Measurements from ENCODE around the gene CACNA1H. TPM values are rescaled to one million over a fixed set of nuclear protein-coding genes. Genes with fewer than 3 reads are reported as not detected.
A peak's percentile ranks its signal among the peaks of the same experiment; 100 is the strongest.

CACNA1H gene
- total RNA-seq, 1 donor from 2014 or later: 14.7 TPM

DNA sequence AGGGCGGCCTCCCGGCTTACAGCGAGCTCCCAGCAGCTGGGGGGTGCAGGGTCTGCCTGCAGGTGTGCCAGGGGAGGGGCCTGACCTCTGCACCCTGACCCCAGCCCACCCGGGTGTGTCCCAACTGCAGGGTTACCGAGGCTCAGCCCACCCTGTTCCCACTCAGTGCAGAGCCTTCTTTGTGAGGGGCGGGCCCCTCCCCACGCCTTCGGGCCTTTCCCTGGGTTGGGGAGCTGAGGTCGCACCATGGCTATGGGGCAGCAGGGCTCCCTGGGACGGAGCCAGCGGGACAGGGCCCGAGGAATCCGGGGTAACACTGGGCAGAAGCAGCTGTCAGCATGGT is 17.1 kb downstream of the CACNA1H start:
- DNase-seq (ENCODE audit: low spot score in 2 of 2): no peak
- no peak for FAIRE-seq

GRCh38 chr16:1171001-1171400 is 18.1 kb downstream of the CACNA1H start:
- DNase-seq (ENCODE audit: low spot score in 2 of 2) (no peak), FAIRE-seq (no peak)

GRCh38 chr16:1171854-1172428 is 19.0 kb downstream of the CACNA1H start:
- no peak for DNase-seq (ENCODE audit: low spot score in 2 of 2)
- FAIRE-seq: no peak

GRCh38 chr16:1172651-1173050 is 19.7 kb downstream of the CACNA1H start:
- DNase-seq (ENCODE audit: low spot score in 2 of 2) (no peak), FAIRE-seq (no peak)

- FAIRE-seq: no peak
- no peak for DNase-seq (ENCODE audit: low spot score in 2 of 2)
Measured at GRCh38 chr16:1173788-1174451, 21.0 kb downstream of the CACNA1H start.

- FAIRE-seq (no peak), DNase-seq (ENCODE audit: low spot score in 2 of 2) (no peak)
Measured at GRCh38 chr16:1174477-1175357, 21.8 kb downstream of the CACNA1H start.

DNA sequence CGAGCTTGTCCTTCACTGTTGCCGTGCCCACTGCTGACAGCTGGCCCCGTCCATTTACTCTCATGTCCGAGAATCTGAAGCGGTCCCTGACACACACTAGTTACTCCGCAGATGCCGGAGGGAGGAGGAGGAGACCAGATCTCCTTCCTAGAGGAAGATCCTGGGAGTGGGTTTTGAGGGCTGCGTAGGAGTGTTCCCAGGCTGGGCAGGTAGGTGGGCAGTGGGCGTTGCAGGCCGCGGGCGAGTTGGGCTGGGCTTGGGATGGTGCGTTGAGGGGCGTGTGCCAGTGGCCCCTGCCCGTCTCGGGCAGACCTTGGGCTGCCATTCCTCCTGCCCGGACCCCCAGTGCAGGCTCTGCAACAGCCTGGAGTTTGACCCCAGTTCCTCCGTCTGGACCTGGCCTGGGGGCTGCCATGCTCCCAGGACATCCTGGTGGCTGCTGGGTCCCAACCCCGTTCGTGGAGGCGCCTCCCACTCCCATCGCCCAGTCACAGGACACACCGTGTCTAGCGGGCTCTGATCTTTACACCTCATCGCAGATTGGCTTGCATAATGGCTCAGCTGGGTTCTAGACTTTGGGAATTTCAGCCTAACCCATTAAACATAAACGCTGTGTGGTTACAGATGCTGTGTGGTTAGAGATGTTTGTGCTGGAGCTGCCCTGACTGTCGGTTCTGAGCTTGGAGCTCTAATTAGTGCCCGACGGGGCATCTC is 22.8 kb downstream of the CACNA1H start:
- no peak for FAIRE-seq

DNA sequence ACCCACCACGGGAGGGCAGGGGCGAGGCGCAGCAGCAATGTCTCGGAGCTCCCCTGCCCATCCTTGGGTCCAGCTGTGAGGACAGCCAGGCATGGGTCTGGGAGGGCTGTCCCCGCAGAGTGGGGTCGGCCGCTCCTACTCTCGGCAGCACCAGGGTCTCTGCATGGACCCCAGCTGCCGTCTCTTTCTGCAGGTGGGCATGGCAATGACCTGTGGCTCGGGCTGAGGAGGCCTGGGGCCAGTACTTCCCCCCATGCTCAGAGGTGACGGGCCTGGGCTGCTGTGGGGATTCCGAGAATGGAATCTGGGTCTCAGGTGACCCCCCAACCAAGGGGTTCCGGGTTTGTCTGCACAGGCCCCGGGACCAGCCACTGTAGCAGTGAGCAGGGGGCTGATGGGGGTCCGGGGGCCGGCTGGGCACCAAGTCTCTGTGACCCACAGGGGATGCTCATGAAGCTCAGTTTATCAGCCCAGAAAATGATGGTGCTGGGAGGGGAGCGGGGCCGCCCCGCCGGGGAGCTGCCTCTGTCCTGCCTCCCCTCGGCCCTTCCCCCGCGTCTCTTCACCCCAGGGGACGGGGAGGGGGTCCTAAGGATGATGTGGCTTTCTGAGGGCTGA is 23.5 kb downstream of the CACNA1H start:
- FAIRE-seq (no peak), DNase-seq (ENCODE audit: low spot score in 2 of 2) (no peak)

More for the DNA sequence above, 22.8 kb downstream of the CACNA1H start:
- DNase-seq (ENCODE audit: low spot score in 2 of 2): no peak

GRCh38 chr16:1177053-1177452 is 24.1 kb downstream of the CACNA1H start:
- FAIRE-seq: no peak
- no peak for DNase-seq (ENCODE audit: low spot score in 2 of 2)

- DNase-seq (ENCODE audit: low spot score in 2 of 2): no peak
- no peak for FAIRE-seq
Measured at GRCh38 chr16:1177750-1178149, 24.8 kb downstream of the CACNA1H start.

DNA sequence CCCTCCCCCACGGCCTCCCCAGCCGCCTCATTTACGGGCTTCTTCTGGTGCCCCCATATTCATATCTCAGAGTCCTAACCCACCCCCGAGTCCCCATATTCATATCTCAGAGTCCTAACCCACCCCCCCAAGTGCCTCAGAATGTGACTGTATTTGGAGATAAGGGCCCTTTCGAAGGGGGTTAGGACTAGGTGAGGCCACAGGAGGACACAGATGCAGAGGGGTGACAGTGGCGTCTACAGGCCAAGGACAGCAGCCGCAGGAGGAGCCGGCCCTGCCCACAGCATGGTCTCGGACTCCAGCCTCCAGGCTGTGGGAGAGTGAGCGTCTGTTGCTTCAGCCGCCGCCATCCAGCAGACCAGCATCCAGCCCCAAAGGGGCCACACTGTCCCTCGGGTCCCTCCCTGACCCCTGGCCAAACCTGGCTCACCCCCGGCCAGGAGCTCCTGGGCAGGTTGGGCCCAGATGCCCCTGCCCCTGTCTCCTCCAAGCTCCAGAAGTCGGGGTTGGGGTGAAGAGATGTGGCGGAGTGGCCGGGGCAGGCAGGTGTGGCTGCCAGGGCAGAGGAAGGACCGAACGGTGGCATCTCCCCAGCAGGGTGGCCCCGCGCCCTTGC is 25.5 kb downstream of the CACNA1H start:
- DNase-seq (ENCODE audit: low spot score in 2 of 2) (no peak), FAIRE-seq (no peak)

- no peak for FAIRE-seq
- no peak for DNase-seq (ENCODE audit: low spot score in 2 of 2)
Measured at GRCh38 chr16:1180549-1181403, 27.9 kb downstream of the CACNA1H start.

DNA sequence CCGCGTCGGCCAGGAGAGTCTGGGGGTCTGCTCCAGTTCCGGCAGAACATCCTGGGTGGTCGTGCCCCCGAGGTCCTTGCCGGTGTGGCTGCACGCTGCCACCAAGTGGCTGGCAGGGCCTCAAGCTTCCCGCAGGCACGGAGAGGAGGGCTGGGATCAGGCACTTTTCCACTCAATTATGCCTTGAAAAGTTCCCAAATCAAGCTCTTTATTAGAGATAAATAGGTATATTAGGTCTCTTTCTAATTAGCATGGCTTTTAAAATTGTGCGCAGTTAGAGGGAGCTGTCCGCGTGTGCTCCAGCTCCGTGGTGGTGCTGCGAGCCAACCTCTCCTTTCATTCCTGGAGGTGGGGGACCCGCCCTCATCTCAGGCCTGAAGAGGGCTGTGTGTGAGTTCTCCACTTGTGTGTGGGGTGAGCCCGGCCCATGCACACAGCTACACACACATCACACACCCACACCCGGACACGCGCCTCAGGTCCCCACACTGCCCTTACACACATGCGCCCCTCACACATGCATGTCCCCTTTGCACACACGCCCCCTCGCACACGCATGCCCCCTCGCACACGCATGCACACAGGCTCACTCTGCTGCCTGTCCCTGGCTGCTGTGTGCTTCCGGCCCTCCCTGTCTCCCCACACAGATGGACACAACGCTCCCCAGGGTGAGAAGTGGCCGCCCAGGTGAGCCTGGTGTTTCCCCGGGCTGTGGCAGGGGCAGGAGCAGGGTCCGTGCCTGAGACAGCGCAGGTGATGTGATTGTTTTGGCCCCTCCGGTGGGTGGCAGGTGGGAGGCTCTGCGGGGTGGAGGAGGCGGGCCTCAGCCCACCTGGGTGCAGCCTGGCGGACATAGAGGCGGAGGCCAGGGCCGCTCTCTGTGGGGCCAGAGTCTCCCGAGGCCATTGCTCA is 28.8 kb downstream of the CACNA1H start:
- FAIRE-seq: no peak
- no peak for DNase-seq (ENCODE audit: low spot score in 2 of 2)

- peak in 1 of 2 donors; percentile 68 for DNase-seq (ENCODE audit: low spot score in 2 of 2)
- no peak for FAIRE-seq
Measured at GRCh38 chr16:1182316-1182671, 29.4 kb downstream of the CACNA1H start.

DNA sequence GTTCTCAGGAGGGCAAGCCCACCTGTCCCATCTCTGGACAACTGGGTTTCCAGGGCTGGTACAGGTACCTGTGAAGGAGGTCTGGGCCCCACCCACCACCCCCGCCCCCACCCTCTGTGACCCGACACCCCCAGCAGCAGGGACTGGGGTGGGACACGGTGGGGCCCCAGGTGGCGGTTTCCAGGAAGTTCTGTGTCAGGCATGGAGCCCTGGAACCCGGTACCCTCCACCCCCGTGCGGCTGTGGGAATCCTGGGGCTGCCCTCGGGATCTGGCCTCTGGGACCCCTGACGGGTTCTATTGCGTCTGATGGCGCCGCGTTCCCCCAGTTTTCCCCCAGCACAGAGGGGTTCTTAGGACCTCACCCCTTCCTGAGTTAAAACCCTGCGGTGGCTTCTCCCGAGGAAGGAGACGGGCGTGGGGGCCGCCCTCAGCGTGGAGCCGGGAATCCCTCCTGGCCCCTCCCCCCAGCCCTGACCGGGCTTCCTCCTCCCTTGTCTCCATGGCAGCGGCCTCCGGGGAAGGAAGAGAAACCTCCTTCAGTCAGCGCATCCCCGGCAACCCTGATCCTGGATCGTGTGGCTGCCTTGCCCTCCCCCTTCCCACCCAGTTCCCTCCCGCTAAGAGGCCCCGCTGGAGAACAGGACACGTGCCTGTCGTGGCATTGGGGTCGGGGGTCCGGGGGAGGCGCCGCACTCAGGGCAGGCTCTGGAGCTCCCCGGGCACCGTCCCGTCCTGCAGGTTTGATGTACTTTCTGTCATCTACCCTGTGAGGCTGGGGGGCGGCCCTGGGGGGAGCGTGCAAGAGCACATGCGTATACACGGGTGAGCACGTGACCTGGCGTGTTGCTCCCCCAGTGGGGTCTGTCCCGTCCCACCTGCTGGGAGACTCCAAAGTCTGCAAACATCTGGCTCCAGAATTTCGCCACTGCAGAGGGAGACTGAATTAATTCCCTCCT is 30.3 kb downstream of the CACNA1H start:
- FAIRE-seq: no peak
- DNase-seq (ENCODE audit: low spot score in 2 of 2): peak in 1 of 2 donors; percentile 68

GRCh38 chr16:1184156-1184868 is 31.4 kb downstream of the CACNA1H start:
- DNase-seq (ENCODE audit: low spot score in 2 of 2) (no peak), FAIRE-seq (no peak)

Data from frontal cortex (tissue), 4 donors.